Subcutaneous preadipocyte (primary cell): Measurements from ENCODE around the gene HSPA2. TPM values are rescaled to one million over a fixed set of nuclear protein-coding genes. Genes with fewer than 3 reads are reported as not detected.

ENCODE experiments used
- small RNA-seq: library from RNA; depleted of rRNA; stranded (forward); fragments of <200 nt; gene quantifications from one replicate; pipeline ENCODE3, GENCODE V24; 2012
- total RNA-seq: library from RNA; depleted of rRNA; stranded (reverse); fragments of >200 nt; gene quantifications from 2 replicates; pipeline ENCODE4 v1.2.3, GENCODE V29; 2012

HSPA2 gene
- total RNA-seq: 0.73 and 1.2 TPM in 2 replicates

DNA sequence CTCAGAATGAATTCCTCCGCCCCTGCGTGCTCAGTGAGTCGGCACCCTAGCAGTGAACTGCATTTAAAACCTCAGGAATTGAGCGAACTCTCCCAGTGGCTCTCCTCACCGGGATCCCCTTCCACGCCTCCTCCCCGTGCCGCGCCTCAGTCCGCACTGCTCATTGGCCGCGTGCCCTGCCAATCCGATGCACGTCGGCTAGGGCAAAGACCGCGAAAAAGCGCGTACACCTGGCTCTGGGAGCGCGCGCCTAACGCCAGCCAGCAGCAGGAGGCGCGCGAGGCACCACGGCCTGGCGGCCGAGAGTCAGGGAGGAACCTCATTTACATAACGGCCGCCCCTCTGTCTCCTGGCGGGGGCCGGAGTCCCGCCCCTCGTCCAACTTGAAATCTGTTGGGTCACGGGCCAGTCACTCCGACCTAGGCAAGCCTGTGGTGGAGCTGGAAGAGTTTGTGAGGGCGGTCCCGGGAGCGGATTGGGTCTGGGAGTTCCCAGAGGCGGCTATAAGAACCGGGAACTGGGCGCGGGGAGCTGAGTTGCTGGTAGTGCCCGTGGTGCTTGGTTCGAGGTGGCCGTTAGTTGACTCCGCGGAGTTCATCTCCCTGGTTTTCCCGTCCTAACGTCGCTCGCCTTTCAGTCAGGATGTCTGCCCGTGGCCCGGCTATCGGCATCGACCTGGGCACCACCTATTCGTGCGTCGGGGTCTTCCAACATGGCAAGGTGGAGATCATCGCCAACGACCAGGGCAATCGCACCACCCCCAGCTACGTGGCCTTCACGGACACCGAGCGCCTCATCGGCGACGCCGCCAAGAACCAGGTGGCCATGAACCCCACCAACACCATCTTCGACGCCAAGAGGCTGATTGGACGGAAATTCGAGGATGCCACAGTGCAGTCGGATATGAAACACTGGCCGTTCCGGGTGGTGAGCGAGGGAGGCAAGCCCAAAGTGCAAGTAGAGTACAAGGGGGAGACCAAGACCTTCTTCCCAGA is at the start of gene HSPA2:
TSS of gene HSPA2 (plus strand) at position 534 of the 995 bp plus-strand sequence. CDS start at position 643, 109 bp downstream.

DNA sequence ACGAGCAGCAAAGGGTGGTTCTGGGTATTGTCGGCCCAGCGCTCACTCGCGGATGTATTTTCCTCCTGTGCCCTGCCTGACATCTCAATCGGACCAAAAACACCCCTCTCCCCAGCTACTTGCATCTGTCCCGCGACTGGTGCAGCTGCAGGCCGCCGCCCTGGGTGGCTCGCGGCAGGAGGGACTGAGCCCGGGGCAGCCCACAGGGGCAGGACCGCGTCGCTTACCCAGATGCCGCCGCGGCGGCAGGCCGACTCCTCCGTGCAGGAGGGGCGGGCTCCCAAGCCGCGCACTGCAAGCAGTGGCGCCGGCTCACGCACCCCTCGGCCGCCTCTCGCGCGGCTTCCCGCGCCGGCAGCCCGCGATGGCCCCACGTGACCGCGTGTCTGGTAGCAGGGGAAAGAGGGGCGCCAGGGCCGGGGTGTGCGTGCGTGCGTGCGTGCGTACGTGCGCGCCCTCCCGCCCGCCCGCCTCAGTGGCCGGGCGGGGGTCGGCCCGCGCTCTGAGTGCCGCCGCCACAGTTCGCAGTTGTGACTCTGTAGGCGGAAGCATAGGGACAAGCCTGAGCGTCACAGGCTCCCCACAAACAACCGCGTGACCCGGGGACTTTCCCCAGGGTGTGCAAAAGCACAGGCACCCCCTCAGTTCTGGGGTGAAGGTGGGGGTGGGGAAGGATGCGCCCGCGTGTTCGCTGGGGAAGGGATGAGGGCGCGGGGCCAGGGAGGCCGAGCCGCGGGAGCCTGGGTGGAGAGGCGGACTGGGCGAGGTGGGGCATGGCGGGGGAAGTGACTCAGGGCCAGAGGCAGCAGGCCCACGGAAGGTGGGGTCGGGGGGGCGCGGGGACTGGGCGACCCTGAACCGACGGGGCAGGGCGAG is 36.9 kb upstream of the HSPA2 start, which contains the start of gene ZBTB25:
TSS of gene ZBTB25 (minus strand) at position 405 of the 876 bp plus-strand sequence. CDS start 13,305 bp downstream, outside the sequence.

DNA sequence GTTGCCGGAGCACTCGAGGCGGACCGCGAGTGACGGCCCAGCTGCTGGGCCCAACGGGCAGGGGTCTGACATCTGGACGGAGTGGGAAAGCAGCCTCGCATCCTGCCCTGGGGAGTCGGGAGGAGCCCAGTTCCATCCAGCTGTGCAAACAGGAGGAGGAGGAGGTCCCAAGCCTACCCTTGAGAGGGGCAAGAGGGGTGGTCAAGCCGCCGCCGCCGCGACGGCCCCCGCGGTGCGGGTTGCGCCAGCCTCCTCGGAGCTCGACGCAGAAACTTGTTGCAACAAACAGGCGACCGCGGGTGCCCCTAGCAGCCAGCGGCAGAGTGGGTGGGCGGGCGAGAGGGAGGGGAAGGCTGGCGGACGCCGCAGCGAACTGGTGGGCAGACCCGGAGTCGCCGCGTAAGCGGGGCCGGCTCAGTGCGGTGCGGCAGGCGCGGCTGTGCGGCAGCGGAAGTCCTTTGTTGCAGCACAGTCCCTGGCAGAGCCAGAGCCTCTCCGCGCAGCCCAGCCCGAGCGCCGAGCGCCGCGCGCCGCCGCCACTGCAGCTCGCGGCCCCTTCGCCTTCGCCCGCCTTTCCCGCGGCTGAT is 36.1 kb upstream of the HSPA2 start, which contains the start of gene ZBTB1:
TSS of gene ZBTB1 (plus strand) at position 461 of the 587 bp plus-strand sequence. CDS start 16,735 bp downstream, outside the sequence.

DNA sequence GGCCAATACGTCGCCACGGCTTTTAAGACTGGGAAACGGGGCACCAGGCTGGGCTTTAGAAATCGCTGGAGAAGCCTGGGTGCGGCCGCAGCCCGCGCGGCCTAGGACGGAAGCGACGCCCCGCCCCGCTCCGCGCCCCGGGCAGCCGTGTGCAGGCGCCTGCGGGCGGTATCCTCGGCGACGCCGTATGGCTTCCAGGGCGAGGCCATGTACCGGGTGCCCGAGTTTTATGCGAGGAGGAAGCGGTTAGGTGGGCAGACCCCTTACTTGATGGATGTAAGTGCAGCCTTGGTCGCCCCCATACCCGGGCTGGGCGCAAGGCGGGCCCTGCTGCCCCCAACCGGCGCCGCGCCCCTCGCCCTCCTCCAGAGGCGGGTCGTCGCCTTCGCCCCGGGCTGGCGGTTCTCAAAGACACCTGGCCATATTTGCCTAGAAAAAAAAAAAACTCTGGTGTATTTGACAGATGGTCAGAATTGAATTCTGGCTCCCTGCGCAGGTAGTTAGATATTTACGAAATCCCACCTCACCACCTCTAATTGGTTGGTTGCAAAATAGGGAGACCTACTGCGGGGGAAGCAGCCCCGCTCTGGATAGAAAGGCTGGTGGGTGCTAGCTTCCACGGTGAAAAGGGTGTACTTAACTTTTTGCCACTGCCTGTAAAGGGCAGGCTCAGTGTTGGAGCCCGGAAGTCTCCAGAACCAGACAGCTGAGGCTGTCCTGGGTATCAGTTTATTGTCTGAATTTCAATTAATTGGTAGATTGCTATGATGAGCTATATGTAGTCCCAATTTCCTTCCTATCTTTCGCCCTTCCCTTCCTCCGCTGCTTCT is 9.5 kb downstream of the HSPA2 start, which contains the start of gene PPP1R36:
TSS of gene PPP1R36 (plus strand) at position 171 of the 830 bp plus-strand sequence. CDS start at position 208, 37 bp downstream.

Small RNA genes lying within 50 kb of the gene (small RNA-seq; reads per million reads assigned to genes)
- gene AL049869.4: not detected

Other genes starting within 250 kb of the HSPA2 start
- gene ESR2, start 246.4 kb upstream of the HSPA2 start, total RNA-seq: under 0.01 TPM in 1 of 2 replicates, not detected in the other
- 48.5 and 70.0 TPM in 2 replicates for gene MTHFD1, start 152.4 kb upstream of the HSPA2 start, total RNA-seq
- gene AKAP5, start 75.2 kb upstream of the HSPA2 start, total RNA-seq: under 0.01 and 0.20 TPM in 2 replicates
- gene ZBTB25, start 36.9 kb upstream of the HSPA2 start, total RNA-seq: 6.2 and 7.2 TPM in 2 replicates
- gene ZBTB1, start 36.0 kb upstream of the HSPA2 start, total RNA-seq: 35.3 and 40.3 TPM in 2 replicates
- gene PPP1R36, start 9.2 kb downstream of the HSPA2 start, total RNA-seq: 0.20 TPM in 1 of 2 replicates, not detected in the other
- 0.73 and 2.7 TPM in 2 replicates for gene PLEKHG3, start 163.7 kb downstream of the HSPA2 start, total RNA-seq